Left ventricle myocardium inferior (tissue), 1 donor: ENCODE measurements around the gene C2CD2. TPM values are rescaled to one million over a fixed set of nuclear protein-coding genes. Genes with fewer than 3 reads are reported as not detected.

Experiments
- DNase-seq: peaks from one replicate; pipeline ENCODE4 v3.0.0-alpha.2; 2020
- H3K27ac ChIP-seq: fragments of 200-600 bp; replicated peaks from 2 replicates; pipeline ENCODE4 v1.8.0; 2021
- H3K27me3 ChIP-seq: fragments of 200-600 bp; 2 replicates; pipeline ENCODE4 v1.8.0; 2021; ENCODE audit warnings: low read depth
- H3K36me3 ChIP-seq: fragments of 200-600 bp; 2 replicates; pipeline ENCODE4 v1.8.0; 2021
- H3K4me1 ChIP-seq: fragments of 200-600 bp; 2 replicates; pipeline ENCODE4 v1.8.0; 2021
- H3K4me3 ChIP-seq: fragments of 200-600 bp; 2 replicates; pipeline ENCODE4 v1.8.0; 2021; ENCODE audit warnings: mild to moderate bottlenecking, moderate library complexity
- H3K9me3 ChIP-seq: fragments of 200-600 bp; replicated peaks from 2 replicates; pipeline ENCODE4 v1.8.0; 2021
- CTCF ChIP-seq: fragments of 200-600 bp; IDR thresholded peaks from 2 replicates; pipeline ENCODE4 v1.8.0; 2021; ENCODE audit warnings: antibody characterized with exemption, mild to moderate bottlenecking, borderline replicate concordance
- intact Hi-C: fragments of 100-400 bp; cut with micrococcal nuclease; formaldehyde crosslinking; loops from one replicate; pipeline ENCODE4 v1.11.0; 2022
- total RNA-seq: library from RNA; stranded (reverse); fragmentation: NEBNext Ultra II Directional; extraction: Animal tissue kit (Norgen Biotek cat#: 25700); gene quantifications from one replicate; pipeline ENCODE4 v1.2.1, GENCODE V29; 2021
- donor health status: DM: no; HTN: yes; CAD: no; lungs with severe emphysema.

Gene C2CD2
- total RNA-seq, 1 donor from 2014 or later, result 5.9 TPM

- no peak overlapping the region for H3K27ac ChIP-seq
- TF ChIP-seq CTCF, result no peak
- no peaks in the 10 kb centered on the region for H3K9me3 ChIP-seq
- H3K4me3 ChIP-seq, result no peak overlapping the region
- peaks cover 39% of the 10 kb centered on the region for H3K36me3 ChIP-seq
- no peaks in the 10 kb centered on the region for H3K4me1 ChIP-seq
- DNase-seq, result no peak
- no peaks in the 10 kb centered on the region for H3K27me3 ChIP-seq
- intact Hi-C loops, result no loop called here
Observed at GRCh38 chr21:41850085-41850484, 103.7 kb downstream of the C2CD2 start.

DNA sequence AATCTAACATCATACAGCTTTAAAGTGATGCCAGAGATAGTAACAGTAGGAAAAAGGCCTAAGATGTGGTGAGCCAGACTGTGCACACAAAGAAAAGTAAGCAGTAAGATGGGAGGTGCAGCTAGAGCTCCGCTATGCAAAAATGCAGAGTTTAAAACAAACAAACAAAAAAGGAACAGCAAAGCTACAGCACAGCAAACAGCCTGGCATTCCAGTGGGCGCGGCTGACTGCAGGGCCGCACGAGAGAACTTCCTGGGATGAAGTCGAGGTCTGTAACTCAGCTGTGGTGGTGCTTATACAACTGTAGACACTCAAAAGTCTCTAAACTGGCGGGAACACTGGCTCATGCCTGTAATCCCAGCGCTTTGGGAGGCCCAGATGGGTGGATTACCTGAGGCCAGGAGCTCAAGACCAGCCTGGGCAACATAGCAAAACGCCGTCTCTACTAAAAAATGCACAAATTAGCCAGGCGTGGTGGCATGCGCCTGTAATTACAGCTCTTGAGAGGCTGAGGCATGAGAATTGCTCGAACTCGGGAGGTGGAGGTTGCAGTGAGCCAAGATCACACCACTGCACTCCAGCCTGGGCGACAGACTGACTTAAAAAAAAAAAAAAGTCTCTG, 104.7 kb downstream of the C2CD2 start:
- intact Hi-C loops, result no loop called here
- H3K36me3 ChIP-seq, result peaks cover 29% of the 10 kb centered on the region
- no peak overlapping the region for H3K27ac ChIP-seq

DNA sequence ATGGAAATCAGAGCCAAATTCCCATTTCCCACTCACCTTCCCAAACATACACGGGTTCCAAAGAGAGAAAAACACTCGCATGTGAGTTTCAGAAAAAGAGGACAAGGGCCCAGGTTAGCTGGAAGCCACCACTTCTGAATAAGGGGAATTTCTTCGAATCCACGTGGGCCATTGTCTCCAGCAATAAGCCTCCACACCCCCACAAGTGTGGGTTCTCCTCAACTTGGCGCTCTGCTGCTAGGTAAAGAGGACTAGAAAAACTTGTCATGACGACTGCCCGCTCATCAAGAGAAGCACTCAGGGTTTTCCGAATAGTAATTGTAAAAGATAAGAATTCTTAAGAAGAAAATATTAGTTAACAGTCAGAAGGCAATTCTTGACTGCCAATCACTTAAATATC, 105.3 kb downstream of the C2CD2 start:
- intact Hi-C loops, result no loop called here
- Histone ChIP-seq H3K4me1 (no peaks in the 10 kb centered on the region), H3K4me3 (no peak overlapping the region), H3K36me3 (peaks cover 25% of the 10 kb centered on the region), H3K27me3 (no peaks in the 10 kb centered on the region), H3K27ac (no peak overlapping the region), H3K9me3 (no peaks in the 10 kb centered on the region)
- DNase-seq, result no peak
- no peak for TF ChIP-seq CTCF

More for the DNA sequence above, 104.7 kb downstream of the C2CD2 start:
- Histone ChIP-seq H3K27me3 (no peaks in the 10 kb centered on the region), H3K4me3 (no peak overlapping the region), H3K4me1 (no peaks in the 10 kb centered on the region), H3K9me3 (no peaks in the 10 kb centered on the region)
- no peak for DNase-seq
- TF ChIP-seq CTCF, result no peak

DNA sequence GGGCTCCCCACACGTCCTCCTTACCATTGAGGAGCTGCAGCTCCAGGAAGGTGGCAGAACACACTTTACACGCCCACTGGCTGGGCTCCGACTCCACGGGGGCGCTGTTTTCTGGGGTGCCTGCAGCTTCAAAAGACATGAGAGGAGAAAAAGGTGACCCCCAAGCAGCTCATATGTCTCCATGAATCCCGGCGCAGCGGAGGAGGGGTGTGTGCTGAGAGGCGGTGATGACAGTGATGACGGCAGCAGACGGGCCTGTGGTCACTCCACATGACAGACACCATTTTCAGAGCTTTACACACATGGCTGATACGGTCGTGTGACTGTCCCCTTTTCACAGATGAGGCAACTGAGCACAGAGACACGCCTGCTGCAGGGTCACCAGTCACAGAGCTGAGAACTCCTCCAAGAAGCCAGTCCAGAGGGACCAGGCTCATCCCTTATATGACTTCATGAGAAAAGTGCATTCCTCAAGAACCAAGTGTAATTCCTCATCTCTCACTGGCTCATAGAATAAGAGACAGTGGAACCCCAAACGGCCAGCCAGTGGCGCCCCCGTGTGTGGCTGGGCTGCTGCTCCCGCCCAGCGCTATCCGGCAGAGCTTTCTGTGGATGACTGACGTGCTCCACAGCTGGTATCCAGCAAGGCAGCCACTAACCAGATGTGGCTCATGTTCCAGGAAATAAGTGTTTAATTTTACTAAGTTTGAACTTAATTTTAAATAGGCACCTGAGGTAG, 106.6 kb downstream of the C2CD2 start:
- H3K4me1 ChIP-seq, result no peaks in the 10 kb centered on the region
- intact Hi-C loops, result no loop called here
- no peak for DNase-seq
- H3K27ac ChIP-seq, result no peak overlapping the region
- H3K9me3 ChIP-seq, result no peaks in the 10 kb centered on the region
- no peak overlapping the region for H3K4me3 ChIP-seq
- peaks cover 16% of the 10 kb centered on the region for H3K36me3 ChIP-seq
- no peak for TF ChIP-seq CTCF
- no peaks in the 10 kb centered on the region for H3K27me3 ChIP-seq

- intact Hi-C loops, result no loop called here
- Histone ChIP-seq H3K27me3 (no peaks in the 10 kb centered on the region), H3K27ac (no peak overlapping the region), H3K36me3 (peaks cover 17% of the 10 kb centered on the region), H3K4me3 (no peak overlapping the region), H3K9me3 (peaks cover 3% of the 10 kb centered on the region), H3K4me1 (no peaks in the 10 kb centered on the region)
- DNase-seq, result no peak
- no peak for TF ChIP-seq CTCF
Observed at GRCh38 chr21:41846536-41846935, 107.3 kb downstream of the C2CD2 start.
